K562 (cell line): ENCODE results near the gene PLEKHG5. TPM values are rescaled to one million over a fixed set of nuclear protein-coding genes. Genes with fewer than 3 reads are reported as not detected.
A peak's percentile ranks its signal among the peaks of the same experiment; 100 is the strongest.

ENCODE experiments used
- ATF4 ChIP-seq: fragments of 450-650 bp; formaldehyde crosslinking; IDR thresholded peaks from 2 replicates; pipeline ENCODE4 v1.4.0; 2022; ENCODE audit warnings: mild to moderate bottlenecking, moderate library complexity
- CBFA2T2 ChIP-seq: fragments of 450-650 bp; conservative IDR thresholded peaks from 2 replicates; pipeline ENCODE4 v1.6.1; 2017; ENCODE audit warnings: mild to moderate bottlenecking
- CGGBP1 ChIP-seq: fragments of 250-450 bp; sonication (Bioruptor Pico); IDR thresholded peaks from 2 replicates; pipeline ENCODE4 v1.9.0; 2021; ENCODE audit warnings: mild to moderate bottlenecking
- CTBP1 ChIP-seq: fragments of 450-650 bp; IDR thresholded peaks from 2 replicates; pipeline ENCODE4 v1.6.1; 2016; ENCODE audit warnings: borderline replicate concordance
- EP300 ChIP-seq: IDR thresholded peaks from 2 replicates; pipeline ENCODE4 v1.6.1; 2012; ENCODE audit warnings: low read length, improper control_type of control experiment
- HIVEP1 ChIP-seq: fragments of 250-450 bp; sonication (Bioruptor Pico); IDR thresholded peaks from 2 replicates; pipeline ENCODE4 v1.4.0; 2020; ENCODE audit warnings: mild to moderate bottlenecking
- ID3 ChIP-seq, 2 experiments: fragments of 250-450 bp in 1 of 2; fragments of 450-650 bp in 1 of 2; sonication (Bioruptor Pico) in 1 of 2; IDR thresholded peaks; 2 replicates each; pipeline versions ENCODE4 v1.6.1 to v1.8.0; 2016 to 2021; ENCODE audit warnings: mild to moderate bottlenecking in 2 of 2, moderate library complexity in 2 of 2, missing compliant biosample characterization in 1 of 2, missing genetic modification characterization in 1 of 2
- MTA1 ChIP-seq: fragments of 450-650 bp; IDR thresholded peaks from 2 replicates; pipeline ENCODE4 v1.6.1; 2017; ENCODE audit warnings: borderline replicate concordance
- PHF21A ChIP-seq: fragments of 450-650 bp; IDR thresholded peaks from 2 replicates; pipeline ENCODE4 v1.6.1; 2017; ENCODE audit warnings: low read depth, borderline replicate concordance
- PKNOX1 ChIP-seq: fragments of 450-650 bp; IDR thresholded peaks from 2 replicates; pipeline ENCODE4 v1.6.1; 2016
- SMAD3 ChIP-seq: fragments of 450-650 bp; formaldehyde crosslinking; conservative IDR thresholded peaks from 2 replicates; pipeline ENCODE4 v1.4.0; 2020; ENCODE audit warnings: mild to moderate bottlenecking
- SMAD4 ChIP-seq: fragments of 250-450 bp; sonication (Bioruptor Pico); conservative IDR thresholded peaks from 2 replicates; pipeline ENCODE4 v1.8.0; 2021; ENCODE audit warnings: inconsistent platforms, mild to moderate bottlenecking, moderate library complexity
- SMARCC2 ChIP-seq: fragments of 450-650 bp; IDR thresholded peaks from 2 replicates; pipeline ENCODE4 v1.6.1; 2017; ENCODE audit warnings: antibody characterized with exemption, moderate library complexity, mild to moderate bottlenecking, low read depth
- SP2 ChIP-seq: IDR thresholded peaks from 2 replicates; pipeline ENCODE4 v1.6.1; 2011; ENCODE audit warnings: mild to moderate bottlenecking, low read depth, low read length, moderate library complexity; ENCODE audit not compliant: poor library complexity, severe bottlenecking; ENCODE audit errors: extremely low read depth
- STAG1 ChIP-seq: sonication (generic); formaldehyde crosslinking; IDR thresholded peaks from 2 replicates; pipeline ENCODE4 v1.5.0; 2020; ENCODE audit warnings: missing genetic modification reagents, borderline replicate concordance
- TBL1XR1 ChIP-seq, 2 experiments: IDR thresholded peaks; 2 replicates each; pipeline ENCODE4 v1.6.1; 2012; ENCODE audit warnings: improper control_type of control experiment in 2 of 2, low read length in 2 of 2, mild to moderate bottlenecking in 1 of 2
- XRCC5 ChIP-seq: fragments of 200-400 bp; formaldehyde crosslinking; IDR thresholded peaks from 2 replicates; pipeline ENCODE4 v1.6.1; 2017; ENCODE audit warnings: low read depth, mild to moderate bottlenecking, low read length
- ZBTB26 ChIP-seq: fragments of 450-650 bp; formaldehyde crosslinking; IDR thresholded peaks from 2 replicates; pipeline ENCODE4 v1.4.0; 2022; ENCODE audit warnings: missing genetic modification characterization
- ZFP1 ChIP-seq: fragments of 450-650 bp; formaldehyde crosslinking; IDR thresholded peaks from 2 replicates; pipeline ENCODE4 v1.4.0; 2020; ENCODE audit warnings: mild to moderate bottlenecking, mixed read lengths
- ZFP30 ChIP-seq: fragments of 250-450 bp; sonication (Bioruptor Pico); IDR thresholded peaks from 2 replicates; pipeline ENCODE4 v1.8.0; 2022; ENCODE audit warnings: moderate library complexity, mild to moderate bottlenecking, inconsistent platforms, borderline replicate concordance
- ZFP91 ChIP-seq: sonication (generic); formaldehyde crosslinking; IDR thresholded peaks from 2 replicates; pipeline ENCODE4 v1.8.0; 2022; ENCODE audit warnings: mild to moderate bottlenecking, missing genetic modification reagents
- ZNF121 ChIP-seq: sonication (generic); formaldehyde crosslinking; conservative IDR thresholded peaks from 2 replicates; pipeline ENCODE4 v1.8.0; 2022; ENCODE audit warnings: missing genetic modification reagents
- ZNF165 ChIP-seq: fragments of 250-450 bp; sonication (Bioruptor Pico); IDR thresholded peaks from 2 replicates; pipeline ENCODE4 v1.4.0; 2020; ENCODE audit warnings: borderline replicate concordance
- ZNF408 ChIP-seq: fragments of 250-450 bp; sonication (Bioruptor Pico); IDR thresholded peaks from 2 replicates; pipeline ENCODE4 v1.4.0; 2020; ENCODE audit warnings: low read depth, mild to moderate bottlenecking, moderate library complexity
- ZNF561 ChIP-seq: fragments of 450-650 bp; formaldehyde crosslinking; conservative IDR thresholded peaks from 2 replicates; pipeline ENCODE4 v1.4.0; 2020; ENCODE audit warnings: mild to moderate bottlenecking, moderate library complexity
- polyA plus RNA-seq, 8 experiments: library from polyadenylated mRNA; depleted of rRNA in 4 of 8; stranded (reverse) in 5 of 8; unstranded in 3 of 8; fragments of >200 nt; fragmentation: Nextera tagmentation in 2 of 8; fragmentation: Illumina TruSeq in 1 of 8; extraction: Ambion mirVana in 2 of 8; extraction: Trizol in 1 of 8; gene quantifications; 2 replicates each; pipeline versions ENCODE4 v1.2.1 to v1.2.3, GENCODE V29; 2011 to 2014; ENCODE audit warnings: inconsistent platforms in 1 of 8, missing spikeins in 1 of 8
- total RNA-seq, 7 experiments: library from RNA; depleted of rRNA in 6 of 7; stranded (reverse); fragments of >200 nt in 6 of 7; fragmentation: Illumina TruSeq in 2 of 7; extraction: Trizol in 2 of 7; gene quantifications; 2 replicates each; pipeline versions ENCODE4 v1.2.1 to v1.2.3, GENCODE V29; 2011 to 2021; ENCODE audit warnings: low replicate concordance in 1 of 7

Gene PLEKHG5
- total and polyA plus RNA-seq, 9 of the 15 experiments (the other 6 are each of a cell fraction or from before 2014, with no cell fraction given), result 0.04 to 0.29 (median 0.09) TPM; not detected in 3

- TF ChIP-seq ID3 (CRISPR knock-in tag; IDR thresholded peaks at IDR 0.05) (no peak), ID3 (tag; IDR thresholded peaks at IDR 0.05) (0 out of 2 replicates have a peak, but pooled peaks have one; percentile 18), CTBP1 (peak; percentile 78; the same call in 1 of the 2 replicates), ZNF165 (CRISPR knock-in tag) (no peak), CGGBP1 (no peak), SP2 (no peak), MTA1 (peak; percentile 33; the same call in 1 of the 2 replicates), HIVEP1 (no peak), PHF21A (peak; percentile 61; the same call in 1 of the 2 replicates), ZBTB26 (CRISPR knock-in tag) (no peak), STAG1 (CRISPR knock-in tag) (no peak), ATF4 (CRISPR knock-in tag) (no peak), PKNOX1 (peak; percentile 95), SMAD4 (peak; percentile 48; the same call in 1 of the 2 replicates), ZFP91 (CRISPR knock-in tag) (no peak), EP300 (peak; percentile 66), ZNF408 (CRISPR knock-in tag) (no peak), ZNF121 (CRISPR knock-in tag) (no peak), XRCC5 (no peak), SMAD3 (CRISPR knock-in tag) (no peak), CBFA2T2 (peak; percentile 84), TBL1XR1 (IDR thresholded peaks at IDR 0.05; ENCODE audit: low read length in 2 of 2) (peak in 1 of 2 experiments; percentile 44; a peak in 1 of 4 replicates), ZFP1 (no peak), SMARCC2 (0 out of 2 replicates have a peak, but pooled peaks have one; percentile 23), ZNF561 (CRISPR knock-in tag) (no peak), ZFP30 (CRISPR knock-in tag) (no peak)
These were observed 26.0 kb upstream of the PLEKHG5 start (continued) for GRCh38 chr1:6517435-6517851.
